ENCODE data around the gene MCRIP1.

MCRIP1 gene

DNA sequence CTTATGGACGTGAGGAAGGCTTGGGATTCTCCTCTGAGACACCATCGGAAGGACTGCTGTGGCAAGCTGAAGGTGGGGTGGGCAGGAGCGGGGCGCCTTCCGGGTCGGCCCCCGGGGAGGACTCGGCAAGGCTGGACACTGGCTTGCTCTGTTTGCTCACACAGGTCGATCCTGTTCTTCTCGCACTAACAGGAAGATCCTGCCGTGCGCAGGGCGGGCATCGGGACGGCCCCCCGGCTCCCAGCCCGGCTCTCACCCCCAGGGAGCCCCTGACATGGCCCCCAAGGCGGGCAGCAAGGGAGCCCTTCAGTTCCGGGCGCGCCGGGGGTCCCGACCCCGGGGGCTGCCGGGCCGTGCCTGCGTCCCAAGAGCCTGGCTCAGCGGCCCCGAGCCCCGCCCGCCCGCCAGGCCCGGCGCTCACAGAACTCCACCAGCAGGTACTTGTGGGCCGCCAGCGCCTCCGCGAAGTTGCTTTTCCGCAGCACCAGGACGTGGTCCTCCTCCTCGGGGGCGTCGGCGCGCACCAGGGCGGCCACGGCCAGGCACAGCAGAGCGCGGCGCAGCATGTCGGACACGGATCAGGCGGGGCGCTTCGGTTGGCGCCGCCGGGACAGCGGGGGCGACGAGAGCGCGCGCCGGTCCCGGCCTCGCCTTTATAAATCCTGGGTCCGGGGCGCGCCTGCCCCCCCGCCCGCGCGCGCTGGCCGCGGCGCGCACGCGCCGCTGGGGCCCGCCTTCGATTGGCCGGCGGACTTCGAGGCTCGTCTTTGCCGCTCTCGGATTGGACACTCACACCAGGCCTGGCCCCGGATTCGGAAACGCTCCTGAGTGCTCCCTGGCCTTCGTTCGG lies 27.0 kb upstream of the MCRIP1 start, which contains the start of gene P4HB:
Gene P4HB (minus strand): TSS at position 630 of the 850 bp plus-strand sequence. CDS start 64 bp downstream, at position 566.
- TF ChIP-seq POLR2AphosphoS5 (IDR thresholded peaks at IDR 0.05; ENCODE audit: low read depth): peak; percentile 96
- TF ChIP-seq, protein P1, sequence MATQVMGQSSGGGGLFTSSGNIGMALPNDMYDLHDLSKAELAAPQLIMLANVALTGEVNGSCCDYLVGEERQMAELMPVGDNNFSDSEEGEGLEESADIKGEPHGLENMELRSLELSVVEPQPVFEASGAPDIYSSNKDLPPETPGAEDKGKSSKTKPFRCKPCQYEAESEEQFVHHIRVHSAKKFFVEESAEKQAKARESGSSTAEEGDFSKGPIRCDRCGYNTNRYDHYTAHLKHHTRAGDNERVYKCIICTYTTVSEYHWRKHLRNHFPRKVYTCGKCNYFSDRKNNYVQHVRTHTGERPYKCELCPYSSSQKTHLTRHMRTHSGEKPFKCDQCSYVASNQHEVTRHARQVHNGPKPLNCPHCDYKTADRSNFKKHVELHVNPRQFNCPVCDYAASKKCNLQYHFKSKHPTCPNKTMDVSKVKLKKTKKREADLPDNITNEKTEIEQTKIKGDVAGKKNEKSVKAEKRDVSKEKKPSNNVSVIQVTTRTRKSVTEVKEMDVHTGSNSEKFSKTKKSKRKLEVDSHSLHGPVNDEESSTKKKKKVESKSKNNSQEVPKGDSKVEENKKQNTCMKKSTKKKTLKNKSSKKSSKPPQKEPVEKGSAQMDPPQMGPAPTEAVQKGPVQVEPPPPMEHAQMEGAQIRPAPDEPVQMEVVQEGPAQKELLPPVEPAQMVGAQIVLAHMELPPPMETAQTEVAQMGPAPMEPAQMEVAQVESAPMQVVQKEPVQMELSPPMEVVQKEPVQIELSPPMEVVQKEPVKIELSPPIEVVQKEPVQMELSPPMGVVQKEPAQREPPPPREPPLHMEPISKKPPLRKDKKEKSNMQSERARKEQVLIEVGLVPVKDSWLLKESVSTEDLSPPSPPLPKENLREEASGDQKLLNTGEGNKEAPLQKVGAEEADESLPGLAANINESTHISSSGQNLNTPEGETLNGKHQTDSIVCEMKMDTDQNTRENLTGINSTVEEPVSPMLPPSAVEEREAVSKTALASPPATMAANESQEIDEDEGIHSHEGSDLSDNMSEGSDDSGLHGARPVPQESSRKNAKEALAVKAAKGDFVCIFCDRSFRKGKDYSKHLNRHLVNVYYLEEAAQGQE (IDR thresholded peaks at IDR 0.05; ENCODE audit: insufficient replicate concordance, low read depth): peak; percentile 61
- no peak for TF ChIP-seq SPI1 (IDR thresholded peaks at IDR 0.05; ENCODE audit: borderline replicate concordance, low read depth)
- DNase-seq (ENCODE audit: low read depth in 1 of 2, low spot score in 1 of 2): peak in 1 of 2 experiments; percentile 91
- H3K4me3 ChIP-seq (replicated peaks; ENCODE audit: insufficient read depth, low read length): peak within 1 kb of the TSS; percentile 89
- H3K27me3 ChIP-seq (ENCODE audit: insufficient read depth, poor library complexity, severe bottlenecking): no peaks in the 10 kb centered on the region
- H3K27ac ChIP-seq (replicated peaks): peak within 1 kb of the TSS; percentile 96

DNA sequence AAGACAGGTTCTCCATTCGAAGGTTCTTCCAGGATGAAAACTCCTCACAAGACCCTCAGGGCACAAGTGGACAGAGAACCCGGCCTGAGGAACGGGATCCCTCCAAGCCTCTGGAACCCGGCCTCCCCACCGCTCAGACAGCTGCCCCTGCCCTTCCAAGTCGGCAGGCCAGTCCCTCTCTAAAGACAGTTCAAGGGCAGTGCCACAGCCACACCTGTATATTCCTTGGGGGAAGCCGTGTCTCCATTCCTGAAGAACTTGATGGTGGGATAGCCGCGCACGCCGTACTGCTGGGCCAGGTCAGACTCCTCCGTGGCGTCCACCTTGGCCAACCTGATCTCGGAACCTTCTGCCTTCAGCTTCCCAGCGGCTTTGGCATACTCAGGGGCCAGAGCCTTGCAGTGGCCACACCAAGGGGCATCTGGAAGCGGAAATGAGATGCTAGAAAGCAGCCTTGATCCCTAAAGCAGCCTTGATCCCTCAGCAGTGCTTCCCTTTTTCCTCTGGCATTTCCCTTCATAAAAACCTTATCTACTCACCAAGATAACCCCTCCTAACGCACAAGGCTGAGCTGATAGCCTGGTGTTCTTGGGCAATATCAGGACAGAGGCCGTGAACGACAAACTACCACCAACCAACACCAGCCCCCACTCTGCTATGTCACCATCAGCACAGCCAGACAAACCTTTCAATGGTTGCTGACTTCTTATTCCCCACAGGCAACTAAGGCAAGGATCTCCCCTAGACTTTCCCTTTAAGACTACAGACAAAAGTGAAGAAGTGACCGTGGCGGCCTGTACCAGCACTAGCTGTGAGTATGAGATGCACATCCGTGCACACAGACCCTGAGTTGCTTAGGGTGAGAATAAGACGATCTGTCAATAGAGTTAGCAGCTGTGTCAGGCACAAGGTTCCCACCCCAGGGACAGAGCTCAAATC lies 26.1 kb upstream of the MCRIP1 start:
- peak; percentile 32 to 57 for DNase-seq (ENCODE audit: low read depth in 1 of 2, low spot score in 1 of 2)
- peak overlapping the region; percentile 91 for H3K27ac ChIP-seq (replicated peaks)
- H3K4me3 ChIP-seq (replicated peaks; ENCODE audit: insufficient read depth, low read length): peak overlapping the region; percentile 89
- H3K27me3 ChIP-seq (ENCODE audit: insufficient read depth, poor library complexity, severe bottlenecking): no peaks in the 10 kb centered on the region
- no peak for TF ChIP-seq SPI1 (IDR thresholded peaks at IDR 0.05; ENCODE audit: borderline replicate concordance, low read depth)
- peak; percentile 28 for TF ChIP-seq POLR2AphosphoS5 (IDR thresholded peaks at IDR 0.05; ENCODE audit: low read depth)
- no peak for TF ChIP-seq GABPA (IDR thresholded peaks at IDR 0.05; ENCODE audit: low read depth)
- TF ChIP-seq, protein P1 (IDR thresholded peaks at IDR 0.05; ENCODE audit: insufficient replicate concordance, low read depth): no peak

DNA sequence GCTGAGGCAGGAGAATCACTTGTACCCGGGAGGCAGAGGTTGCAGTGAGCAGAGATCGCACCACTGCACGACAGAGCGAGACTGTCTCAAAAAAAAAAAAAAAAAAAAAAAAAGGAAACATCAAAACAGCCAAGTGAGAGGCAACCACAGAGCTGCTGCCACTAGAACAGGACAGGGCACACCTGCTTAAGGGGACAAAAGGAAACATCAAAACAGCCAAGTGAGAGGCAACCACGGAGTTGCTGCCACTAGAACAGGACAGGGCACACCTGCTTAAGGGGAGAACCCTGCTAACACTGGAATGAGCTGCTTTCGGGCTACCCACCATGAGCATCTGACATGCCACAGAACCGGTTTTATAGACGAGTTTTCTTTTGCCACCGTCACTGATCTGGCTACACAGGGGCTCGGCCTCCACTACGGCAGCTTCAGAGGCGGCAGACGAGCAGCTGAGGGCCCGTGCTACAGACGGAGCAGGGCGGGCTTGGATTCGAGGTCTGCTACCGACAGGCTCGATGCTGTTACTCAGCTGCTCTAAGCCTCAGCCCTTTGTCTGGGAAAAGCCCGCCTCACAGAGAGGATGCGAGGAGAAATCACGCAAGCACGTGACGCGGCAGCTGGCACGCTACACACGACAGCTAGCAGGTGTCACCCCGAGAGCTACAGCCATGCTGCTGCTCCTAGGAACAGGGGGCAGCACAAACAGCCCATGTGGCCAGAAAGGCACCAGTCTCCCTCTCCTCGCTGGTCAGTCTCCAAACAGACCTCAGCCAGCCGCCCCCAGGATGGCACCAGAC lies 25.3 kb upstream of the MCRIP1 start:
- H3K27ac ChIP-seq (replicated peaks): peak overlapping the region; percentile 91
- no peaks in the 10 kb centered on the region for H3K27me3 ChIP-seq (ENCODE audit: insufficient read depth, poor library complexity, severe bottlenecking)
- peak overlapping the region; percentile 89 for H3K4me3 ChIP-seq (replicated peaks; ENCODE audit: insufficient read depth, low read length)
- TF ChIP-seq POLR2AphosphoS5 (IDR thresholded peaks at IDR 0.05; ENCODE audit: low read depth): peak; percentile 37; the same call in 1 of the 2 replicates
- no peak for TF ChIP-seq GABPA (IDR thresholded peaks at IDR 0.05; ENCODE audit: low read depth)
- TF ChIP-seq, protein P2, sequence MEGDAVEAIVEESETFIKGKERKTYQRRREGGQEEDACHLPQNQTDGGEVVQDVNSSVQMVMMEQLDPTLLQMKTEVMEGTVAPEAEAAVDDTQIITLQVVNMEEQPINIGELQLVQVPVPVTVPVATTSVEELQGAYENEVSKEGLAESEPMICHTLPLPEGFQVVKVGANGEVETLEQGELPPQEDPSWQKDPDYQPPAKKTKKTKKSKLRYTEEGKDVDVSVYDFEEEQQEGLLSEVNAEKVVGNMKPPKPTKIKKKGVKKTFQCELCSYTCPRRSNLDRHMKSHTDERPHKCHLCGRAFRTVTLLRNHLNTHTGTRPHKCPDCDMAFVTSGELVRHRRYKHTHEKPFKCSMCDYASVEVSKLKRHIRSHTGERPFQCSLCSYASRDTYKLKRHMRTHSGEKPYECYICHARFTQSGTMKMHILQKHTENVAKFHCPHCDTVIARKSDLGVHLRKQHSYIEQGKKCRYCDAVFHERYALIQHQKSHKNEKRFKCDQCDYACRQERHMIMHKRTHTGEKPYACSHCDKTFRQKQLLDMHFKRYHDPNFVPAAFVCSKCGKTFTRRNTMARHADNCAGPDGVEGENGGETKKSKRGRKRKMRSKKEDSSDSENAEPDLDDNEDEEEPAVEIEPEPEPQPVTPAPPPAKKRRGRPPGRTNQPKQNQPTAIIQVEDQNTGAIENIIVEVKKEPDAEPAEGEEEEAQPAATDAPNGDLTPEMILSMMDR (IDR thresholded peaks at IDR 0.05; ENCODE audit: insufficient read depth, low read length): no peak
- peak; percentile 68 to 73 for DNase-seq (ENCODE audit: low read depth in 1 of 2, low spot score in 1 of 2)
